Thoracic aorta (tissue), 2 donors: ENCODE measurements around the gene UBE3B. TPM values are rescaled to one million over a fixed set of nuclear protein-coding genes. Genes with fewer than 3 reads are reported as not detected.

Experiments used
- ATAC-seq: fragments of 150-250 bp; one replicate; pipeline ENCODE4 v1.8.0; 2017; ENCODE audit warnings: low read depth; ENCODE audit not compliant: insufficient number of reproducible peaks, low FRiP score
- DNase-seq: peaks from one replicate; pipeline ENCODE4 v3.0.0-alpha.2; 2020; ENCODE audit warnings: low spot score
- H3K27ac ChIP-seq, 2 donors: fragments of 200-600 bp; sonication (generic); 1 replicate in 1 of 2; 2 replicates in 1 of 2; pipeline ENCODE4 v1.5.1; 2016; ENCODE audit warnings: mild to moderate bottlenecking in 2 of 2, moderate library complexity in 2 of 2
- H3K27me3 ChIP-seq: fragments of 200-600 bp; sonication (generic); replicated peaks from 2 replicates; pipeline ENCODE4 v1.6.0; 2016; ENCODE audit warnings: mild to moderate bottlenecking; ENCODE audit not compliant: insufficient read depth
- H3K36me3 ChIP-seq: fragments of 200-600 bp; sonication (generic); one replicate; pipeline ENCODE4 v1.5.1; 2016
- H3K4me1 ChIP-seq, 2 donors: fragments of 200-600 bp; sonication (generic); 1 replicate in 1 of 2; 2 replicates in 1 of 2; pipeline versions ENCODE4 v1.5.1 to v1.6.0; 2016; ENCODE audit warnings: low read depth in 2 of 2, mild to moderate bottlenecking in 1 of 2; ENCODE audit not compliant: control insufficient read depth in 1 of 2
- H3K4me3 ChIP-seq: fragments of 200-600 bp; sonication (generic); 2 replicates; pipeline ENCODE4 v1.5.1; 2016; ENCODE audit warnings: mild to moderate bottlenecking
- H3K9me3 ChIP-seq: fragments of 200-600 bp; sonication (generic); 2 replicates; pipeline ENCODE4 v1.5.1; 2016
- CTCF ChIP-seq: fragments of 200-600 bp; sonication (generic); IDR thresholded peaks from one replicate; pipeline ENCODE4 v1.5.1; 2019; ENCODE audit warnings: antibody characterized with exemption
- total RNA-seq, 2 donors: library from RNA; depleted of rRNA; stranded (reverse); fragments of >200 nt; gene quantifications; one replicate each; pipeline versions ENCODE4 v1.1.0 to v1.2.3, GENCODE V29; 2016

Gene UBE3B
- total RNA-seq, 2 donors from 2014 or later = 41.4 to 75.3 TPM

- peak overlapping the region; percentile 99 for H3K27ac ChIP-seq
- peak overlapping the region; percentile 2 for H3K4me3 ChIP-seq
- no peak for ATAC-seq
- H3K27me3 ChIP-seq = no peaks in the 10 kb centered on the region
- no peaks in the 10 kb centered on the region for H3K9me3 ChIP-seq
- no peak for DNase-seq
- H3K4me1 ChIP-seq = peaks cover 50 to 62% of the 10 kb centered on the region in 2 donors
- peaks cover 42% of the 10 kb centered on the region for H3K36me3 ChIP-seq
- TF ChIP-seq CTCF = no peak
Measured at GRCh38 chr12:109458771-109459208, 18.6 kb upstream of the UBE3B start.

GRCh38 chr12:109459247-109459646 is 18.2 kb upstream of the UBE3B start:
- H3K27me3 ChIP-seq = no peaks in the 10 kb centered on the region
- H3K9me3 ChIP-seq = no peaks in the 10 kb centered on the region
- peaks cover 38% of the 10 kb centered on the region for H3K36me3 ChIP-seq
- no peak for DNase-seq
- TF ChIP-seq CTCF = no peak
- peak overlapping the region; percentile 2 for H3K4me3 ChIP-seq
- peak overlapping the region; percentile 99 for H3K27ac ChIP-seq
- peak; percentile 29 for ATAC-seq
- H3K4me1 ChIP-seq = peaks cover 55 to 66% of the 10 kb centered on the region in 2 donors

GRCh38 chr12:109460538-109460937 is 16.9 kb upstream of the UBE3B start:
- peaks cover 67 to 79% of the 10 kb centered on the region in 2 donors for H3K4me1 ChIP-seq
- DNase-seq = no peak

GRCh38 chr12:109461049-109461845 is 16.2 kb upstream of the UBE3B start:
- H3K27me3 ChIP-seq = no peaks in the 10 kb centered on the region
- peaks cover 18% of the 10 kb centered on the region for H3K36me3 ChIP-seq
- no peaks in the 10 kb centered on the region for H3K9me3 ChIP-seq
- peak overlapping the region; percentile 99 for H3K27ac ChIP-seq
- DNase-seq = no peak
- peaks cover 71 to 86% of the 10 kb centered on the region in 2 donors for H3K4me1 ChIP-seq
- TF ChIP-seq CTCF = no peak
- H3K4me3 ChIP-seq = no peak overlapping the region
- ATAC-seq = no peak

More at GRCh38 chr12:109460538-109460937, 16.9 kb upstream of the UBE3B start:
- H3K36me3 ChIP-seq = peaks cover 25% of the 10 kb centered on the region
- H3K9me3 ChIP-seq = no peaks in the 10 kb centered on the region
- peak overlapping the region; percentile 99 for H3K27ac ChIP-seq
- no peak for ATAC-seq
- no peak for TF ChIP-seq CTCF
- no peak overlapping the region for H3K4me3 ChIP-seq
- H3K27me3 ChIP-seq = no peaks in the 10 kb centered on the region

GRCh38 chr12:109461846-109462756 is 15.3 kb upstream of the UBE3B start:
- H3K36me3 ChIP-seq = peaks cover 16% of the 10 kb centered on the region
- no peak for TF ChIP-seq CTCF
- peaks cover 77 to 95% of the 10 kb centered on the region in 2 donors for H3K4me1 ChIP-seq
- DNase-seq = peak; percentile 78
- peak overlapping the region; percentile 99 for H3K27ac ChIP-seq
- no peaks in the 10 kb centered on the region for H3K27me3 ChIP-seq
- peak overlapping the region; percentile 62 for H3K4me3 ChIP-seq
- H3K9me3 ChIP-seq = no peaks in the 10 kb centered on the region
- peak; percentile 34 for ATAC-seq
